Hematopoietic multipotent progenitor cell treated with erythropoietin and hydrocortisone succinate and interleukin-3 and kit ligand, for 8 days (in vitro differentiated cells): Measurements from ENCODE around the gene SNX24.
A peak's percentile ranks its signal among the peaks of the same experiment; 100 is the strongest.
"Not testable (repeated sequence)": the region's sequence is repeated elsewhere in the genome, so short reads cannot be mapped to it uniquely, and the experiment has no call there.

Experiments used
- DNase-seq: peaks from one replicate; pipeline ENCODE4 v3.0.0-alpha.2; 2015

The SNX24 gene

DNA sequence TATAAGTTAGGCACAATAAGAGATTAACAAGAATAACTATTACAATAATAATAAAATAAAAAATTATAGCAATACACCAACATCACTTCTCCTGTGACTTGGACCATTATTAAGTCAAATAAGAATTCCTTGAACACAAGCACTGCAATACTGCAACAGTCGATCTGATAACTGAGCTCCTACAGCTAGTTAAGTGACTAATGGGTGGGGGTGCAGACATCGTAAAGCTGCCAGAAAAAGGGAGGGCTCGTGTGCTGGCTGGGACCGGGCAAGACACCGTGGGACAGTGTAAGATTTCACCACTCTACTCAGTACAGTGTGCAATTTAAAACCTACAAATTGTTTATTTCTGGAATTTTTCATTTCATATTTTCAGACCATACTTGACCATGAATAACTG lies 78.8 kb downstream of the SNX24 start:
- no peak for DNase-seq

DNA sequence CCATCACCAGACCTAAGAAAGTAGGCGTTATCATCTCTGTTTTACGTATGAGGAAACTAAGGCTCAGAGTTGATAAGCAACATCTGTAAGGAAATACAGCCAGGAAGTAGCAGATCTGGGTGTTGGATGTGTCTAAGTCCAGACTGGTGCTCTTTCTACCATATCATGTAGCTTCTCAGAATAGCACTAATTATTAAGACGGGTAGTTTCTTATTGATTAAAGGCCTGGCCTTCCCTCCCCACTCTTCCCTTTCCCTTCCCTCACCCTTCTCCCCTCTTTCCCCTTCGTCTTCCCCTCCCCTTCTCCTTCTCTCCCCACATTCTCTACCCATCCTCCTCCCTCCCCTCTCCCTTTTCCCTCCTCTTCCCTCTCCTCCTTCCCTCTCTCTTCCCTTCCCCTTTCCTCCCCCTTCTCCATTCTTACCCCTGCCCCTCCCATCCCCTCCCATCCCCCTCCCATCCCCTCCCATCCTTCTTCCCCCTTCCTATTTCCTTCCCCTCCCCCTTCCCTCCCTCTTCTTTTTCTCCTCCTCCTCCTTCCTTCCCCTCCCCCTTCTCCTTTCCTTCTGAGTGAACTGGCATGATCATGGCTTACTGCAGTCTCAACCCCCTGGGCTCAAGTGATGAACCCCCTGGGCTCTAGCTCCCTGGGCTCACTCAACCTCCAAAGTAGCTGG lies 79.4 kb downstream of the SNX24 start:
- no peak for DNase-seq

GRCh38 chr5:122929001-122929400 lies 83.6 kb downstream of the SNX24 start:
- no peak for DNase-seq

DNA sequence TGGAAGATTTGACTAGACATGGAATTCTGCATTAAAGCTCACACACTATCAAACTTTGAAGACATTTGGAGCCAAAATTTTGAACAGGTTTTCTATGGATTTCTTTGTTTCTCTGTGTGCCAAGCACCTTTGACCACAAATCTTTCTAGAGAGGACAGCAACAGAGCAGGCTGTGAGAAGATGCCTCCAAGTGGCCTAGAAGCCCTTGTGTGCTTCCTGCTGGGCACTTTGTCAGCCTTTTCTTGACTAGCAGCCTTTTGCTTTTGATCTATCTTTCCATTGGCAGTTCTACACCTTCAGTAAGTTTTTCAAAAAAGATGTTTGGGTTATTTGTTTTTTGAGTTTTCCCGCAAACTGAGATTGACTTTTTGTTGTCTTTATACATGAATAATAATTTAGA lies 84.6 kb downstream of the SNX24 start:
- DNase-seq = no peak

- no peak for DNase-seq
Measured at GRCh38 chr5:122933956-122934355, 88.5 kb downstream of the SNX24 start.

DNA sequence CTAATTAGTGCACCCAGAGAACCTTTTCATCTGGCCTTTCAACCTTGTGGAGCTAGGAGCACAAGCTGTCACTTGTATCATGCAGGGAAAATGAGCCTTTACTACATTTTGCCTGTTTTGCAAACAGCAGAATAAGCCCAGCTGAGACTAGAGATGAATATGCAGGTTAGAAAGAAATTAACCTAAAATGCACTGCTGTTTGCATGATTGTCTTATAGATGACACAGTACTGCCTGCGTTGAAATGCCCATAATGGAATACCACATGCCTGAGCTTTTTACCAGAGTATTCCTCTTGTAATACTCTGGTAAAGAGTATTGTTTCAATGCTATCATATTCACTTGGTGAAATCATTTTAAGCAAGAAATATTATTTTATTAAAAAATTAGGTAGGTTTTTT lies 90.7 kb downstream of the SNX24 start:
- no peak for DNase-seq

GRCh38 chr5:122937914-122938313 lies 92.5 kb downstream of the SNX24 start:
- no peak for DNase-seq

GRCh38 chr5:122940890-122941289 lies 95.5 kb downstream of the SNX24 start:
- no peak for DNase-seq

DNA sequence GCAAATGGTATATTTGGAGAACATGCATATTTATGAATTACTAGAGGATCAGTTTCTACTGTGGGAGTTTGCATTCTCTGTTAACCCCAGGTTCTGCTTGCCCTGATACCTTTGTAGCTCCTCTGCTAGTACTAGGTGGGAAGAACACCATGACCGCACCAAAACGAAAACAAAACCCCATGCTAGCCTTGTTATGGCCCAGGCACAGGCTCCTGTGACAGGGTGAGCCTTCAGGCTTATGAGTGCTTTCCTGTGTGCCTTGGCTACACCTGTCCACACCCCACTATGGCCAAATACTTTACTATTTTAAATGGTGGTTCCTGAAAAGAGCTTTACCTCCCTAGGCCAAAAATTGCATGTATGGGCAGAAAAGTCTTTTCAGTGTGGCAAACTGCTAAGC lies 96.3 kb downstream of the SNX24 start:
- DNase-seq = no peak

DNA sequence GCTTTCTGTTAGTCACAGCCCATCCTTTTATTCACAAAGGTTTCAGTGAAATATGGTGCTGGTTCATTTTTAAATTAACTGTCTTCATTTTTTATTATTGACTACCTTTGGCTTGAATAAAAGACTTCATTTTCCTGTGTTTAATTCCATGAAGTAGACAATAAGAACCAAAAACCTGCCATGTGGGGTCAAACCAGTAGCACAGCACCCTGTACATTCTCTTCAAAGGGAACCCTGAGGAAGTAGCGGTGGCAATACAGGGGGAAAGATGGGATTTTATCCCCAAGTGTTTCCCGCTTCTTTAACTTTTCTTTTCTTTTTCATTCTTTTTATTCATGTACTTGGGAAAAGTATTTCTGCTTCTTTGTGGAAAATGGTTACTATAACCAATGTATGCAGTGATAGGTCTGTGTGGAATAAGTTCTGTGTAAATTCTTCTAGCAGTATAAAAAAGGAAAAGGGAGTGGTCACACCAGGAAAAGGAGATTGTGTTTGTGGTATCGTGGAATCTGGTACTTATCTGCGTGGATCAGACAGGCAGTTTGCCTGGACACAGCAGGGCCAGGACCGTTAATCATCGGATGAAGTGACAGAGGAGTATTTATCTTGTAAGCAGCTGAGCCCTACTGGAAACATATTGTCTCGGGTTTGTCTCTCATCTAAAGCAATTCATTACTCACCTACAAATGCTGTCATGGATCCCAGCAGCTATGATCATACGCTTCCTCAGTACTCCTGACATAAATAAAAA lies 96.9 kb downstream of the SNX24 start:
- peak; percentile 4 for DNase-seq

- DNase-seq = no peak
Measured at GRCh38 chr5:122943050-122943698, 97.8 kb downstream of the SNX24 start.

GRCh38 chr5:122944051-122944450 lies 98.6 kb downstream of the SNX24 start:
- no peak for DNase-seq

DNA sequence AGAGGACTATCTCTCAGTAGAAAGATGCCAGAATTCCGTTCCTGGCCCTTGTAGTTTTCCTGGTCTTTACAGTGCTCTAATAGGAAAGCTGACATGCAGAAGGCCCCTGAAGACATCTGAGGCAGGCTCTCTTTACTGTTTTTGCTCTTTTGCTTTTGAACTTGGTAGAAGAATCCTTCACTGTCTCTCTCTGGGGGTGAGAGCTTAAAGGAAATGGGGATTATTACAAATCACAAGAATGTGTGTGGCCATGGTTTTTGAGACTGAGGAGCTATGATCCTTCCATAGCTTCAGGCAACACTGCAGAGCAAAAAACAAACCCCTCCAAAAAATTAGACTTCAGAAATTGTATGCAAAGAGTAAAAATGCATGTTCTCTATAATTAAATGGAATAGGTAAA lies 102.0 kb downstream of the SNX24 start:
- no peak for DNase-seq

DNA sequence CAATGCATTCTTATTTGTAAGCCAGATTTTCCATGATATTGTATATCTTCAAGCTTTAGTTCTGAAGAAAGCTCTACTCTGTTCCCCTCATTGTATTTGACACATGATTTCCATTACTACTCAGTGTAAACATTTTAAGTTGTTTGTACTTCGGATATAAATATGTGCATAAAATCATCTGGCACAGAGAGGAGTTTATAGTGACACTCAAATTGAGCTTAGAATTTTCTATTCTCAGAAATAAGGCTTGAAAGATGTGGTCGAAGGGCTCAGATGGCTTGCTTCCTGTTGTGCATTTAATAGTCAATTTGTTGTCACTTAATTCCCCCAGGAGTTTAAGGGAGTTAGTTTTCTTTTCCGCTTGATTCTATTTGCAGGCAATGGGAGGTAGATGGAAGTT lies 102.4 kb downstream of the SNX24 start:
- no peak for DNase-seq

- no peak for DNase-seq
Measured at GRCh38 chr5:122948319-122948718, 102.9 kb downstream of the SNX24 start.

- DNase-seq = no peak
Measured at GRCh38 chr5:122951658-122952057, 106.2 kb downstream of the SNX24 start.

DNA sequence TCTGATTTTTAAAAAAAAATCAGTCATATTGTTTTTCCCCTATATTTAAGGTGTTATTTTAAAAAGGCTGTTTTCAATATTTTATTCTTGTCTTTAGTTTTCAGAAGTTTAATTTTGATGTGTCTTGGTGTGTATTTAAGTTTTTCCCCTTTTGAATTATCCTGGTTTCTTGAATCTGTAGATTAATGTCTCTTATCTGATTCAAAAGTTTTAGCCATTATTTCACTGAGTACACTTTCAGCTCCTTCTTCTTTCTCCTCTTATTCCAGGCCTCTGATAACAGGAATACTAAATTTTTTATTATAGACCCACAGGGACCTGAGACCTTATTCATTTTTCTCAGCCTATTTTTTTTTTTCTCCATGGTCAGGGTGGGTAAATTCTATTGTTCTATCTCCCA lies 109.3 kb downstream of the SNX24 start:
- no peak for DNase-seq

DNA sequence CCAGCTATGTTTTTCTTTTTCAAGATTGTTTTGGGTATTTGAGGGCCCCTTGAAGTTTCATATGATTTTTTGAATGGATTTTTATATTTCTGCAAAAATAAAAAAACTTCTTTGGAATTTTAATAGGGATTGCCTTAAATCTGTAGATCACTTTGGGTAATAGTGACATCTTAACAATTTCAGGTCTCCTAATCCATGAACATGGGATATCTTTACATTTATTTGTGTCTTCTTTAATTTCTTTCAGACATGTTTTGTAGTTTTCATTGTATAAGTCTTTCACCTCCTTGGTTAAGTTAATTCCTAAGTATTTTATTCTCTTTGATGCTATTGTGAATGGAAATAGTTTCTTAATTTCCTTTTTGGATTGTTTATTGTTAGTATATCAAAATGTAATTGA lies 112.0 kb downstream of the SNX24 start:
- no peak for DNase-seq

DNA sequence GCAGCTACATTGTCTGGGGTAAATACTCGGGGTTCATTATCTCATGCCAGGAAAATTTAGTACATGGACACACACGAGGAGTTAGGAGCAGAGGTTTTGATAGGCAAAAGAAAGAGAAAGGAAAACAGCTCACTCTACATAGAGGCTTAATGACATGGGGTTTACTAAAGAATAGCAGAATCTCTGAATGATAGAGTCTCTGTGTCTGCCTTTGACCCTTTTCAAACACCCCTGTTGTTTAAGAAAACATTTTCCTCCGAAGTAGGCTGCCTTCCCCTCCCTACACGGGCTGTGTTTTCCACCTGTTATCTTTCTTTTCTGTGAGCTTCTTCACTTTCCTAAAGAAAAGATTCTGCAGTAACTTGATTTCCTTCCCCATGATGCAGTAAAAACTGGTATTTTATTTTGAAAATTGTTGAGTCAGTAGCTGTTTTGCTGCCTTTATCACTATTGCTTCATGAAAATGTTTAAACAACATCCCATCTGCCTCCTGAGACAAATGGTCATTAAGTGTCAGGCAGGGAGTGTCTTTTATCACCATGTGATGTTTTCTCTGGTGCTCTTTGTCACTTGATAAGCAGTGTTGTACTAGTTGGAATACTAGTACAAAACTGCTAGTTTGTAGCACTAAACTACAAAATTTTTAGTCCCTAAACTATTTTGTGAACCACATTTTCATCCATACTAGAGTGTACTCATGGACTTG lies 114.5 kb downstream of the SNX24 start:
- DNase-seq = no peak

DNA sequence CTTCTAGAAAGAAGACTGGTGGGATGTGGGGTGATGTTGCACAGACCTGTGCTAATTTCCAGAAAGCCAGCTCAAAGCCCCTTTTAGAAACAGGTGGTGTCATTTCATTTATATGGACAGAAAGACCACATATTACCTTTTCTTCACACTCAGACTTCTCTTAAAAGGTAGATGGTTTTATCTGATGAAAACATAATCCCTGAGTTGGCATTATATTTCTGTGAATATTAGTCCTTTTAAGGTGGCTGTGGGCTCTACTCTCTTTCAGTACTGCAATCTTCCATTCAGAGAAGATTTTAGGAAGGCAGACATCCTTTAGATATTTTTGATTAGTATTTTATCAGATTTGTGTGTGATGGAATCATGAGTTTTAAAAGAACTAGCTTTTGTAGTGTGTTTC lies 117.9 kb downstream of the SNX24 start:
- DNase-seq = no peak

GRCh38 chr5:122965111-122965510 lies 119.7 kb downstream of the SNX24 start:
- no peak for DNase-seq

DNA sequence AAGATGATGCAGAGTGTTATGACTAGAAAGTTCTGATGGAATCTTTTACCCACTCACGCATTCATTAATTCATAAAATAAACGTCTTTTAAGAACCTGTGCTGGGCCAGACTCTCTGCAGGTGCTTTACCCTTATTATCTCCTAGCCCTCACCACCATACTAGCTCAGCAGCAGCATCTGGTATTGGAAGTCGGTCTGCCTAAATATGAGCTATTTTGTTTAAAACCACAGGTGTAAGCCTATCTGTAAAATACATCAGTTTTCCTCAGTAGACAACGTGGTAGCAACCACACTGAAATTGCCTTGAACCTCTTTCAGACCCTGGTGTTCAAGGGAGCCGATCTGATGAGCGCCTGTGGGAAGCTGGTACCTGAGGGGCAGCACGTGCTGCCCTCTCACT lies 121.7 kb downstream of the SNX24 start:
- no peak for DNase-seq

GRCh38 chr5:122967625-122968024 lies 122.2 kb downstream of the SNX24 start:
- no peak for DNase-seq

GRCh38 chr5:122968056-122968455 lies 122.6 kb downstream of the SNX24 start:
- DNase-seq = not testable (repeated sequence)
